Measurements from ENCODE around the gene SIGLEC9. TPM values are rescaled to one million over a fixed set of nuclear protein-coding genes. Genes with fewer than 3 reads are reported as not detected.

The SIGLEC9 gene
- total and polyA plus RNA-seq, 10 of the 15 experiments (the other 5 are each of a cell fraction or from before 2014, with no cell fraction given) = 0.10 TPM; not detected in 9

GRCh38 chr19:51108066-51108804, 16.5 kb upstream of the SIGLEC9 start, which contains the start of gene CTU1 (continued):
- TF ChIP-seq SUPT20H (IDR thresholded peaks at IDR 0.05; ENCODE audit: borderline replicate concordance, control insufficient read depth, low read depth, low read length) (no peak), TCF3 (IDR thresholded peaks at IDR 0.05; ENCODE audit: borderline replicate concordance, insufficient read depth, low read depth, low read length) (no peak), SIX5 (IDR thresholded peaks at IDR 0.05; ENCODE audit: low read depth, low read length, severe bottlenecking) (peak; percentile 97), KAT2A (conservative IDR thresholded peaks at IDR 0.05; ENCODE audit: control insufficient read depth, low read depth, low read length) (no peak), EZH2 (IDR thresholded peaks at IDR 0.05; ENCODE audit: borderline replicate concordance, control insufficient read depth, low read depth, low read length) (no peak), PAX5 (IDR thresholded peaks at IDR 0.05; ENCODE audit: borderline replicate concordance, low read depth, low read length) (0 out of 2 replicates have a peak, but pooled peaks have one; percentile 8), MEF2B (IDR thresholded peaks at IDR 0.05; ENCODE audit: partially characterized antibody, poor library complexity, severe bottlenecking) (peak; percentile 69), YY1 (IDR thresholded peaks at IDR 0.05; ENCODE audit: low read depth, low read length) (peak; percentile 71), ASH2L (IDR thresholded peaks at IDR 0.05; ENCODE audit: borderline replicate concordance, low read depth) (no peak), IRF4 (IDR thresholded peaks at IDR 0.05; ENCODE audit: low read depth, low read length) (peak; percentile 34; the same call in 1 of the 2 replicates), ATF7 (IDR thresholded peaks at IDR 0.05; ENCODE audit: low read depth) (0 out of 2 replicates have a peak, but pooled peaks have one; percentile 27), POLR2AphosphoS2 (IDR thresholded peaks at IDR 0.05; ENCODE audit: low read depth, low read length) (0 out of 2 replicates have a peak, but pooled peaks have one; percentile 51), E4F1 (IDR thresholded peaks at IDR 0.05; ENCODE audit: borderline replicate concordance, partially characterized antibody) (peak; percentile 76), NR2C1 (IDR thresholded peaks at IDR 0.05) (peak; percentile 83), CBFB (IDR thresholded peaks at IDR 0.05; ENCODE audit: low read depth) (no peak), POU2F2 (IDR thresholded peaks at IDR 0.05; ENCODE audit: borderline replicate concordance, low read depth, low read length) (no peak), KDM1A (IDR thresholded peaks at IDR 0.05; ENCODE audit: borderline replicate concordance) (no peak), MTA3 (IDR thresholded peaks at IDR 0.05; ENCODE audit: borderline replicate concordance, low read length) (no peak), POLR2AphosphoS5 (IDR thresholded peaks at IDR 0.05; ENCODE audit: low read length) (peak; percentile 71; the same call in 1 of the 2 replicates), ZNF384 (IDR thresholded peaks at IDR 0.05; ENCODE audit: borderline replicate concordance, low read depth, low read length) (no peak), ZNF592 (IDR thresholded peaks at IDR 0.05) (no peak), CREB1 (IDR thresholded peaks at IDR 0.05; ENCODE audit: low read depth) (peak; percentile 78), HCFC1 (IDR thresholded peaks at IDR 0.05; ENCODE audit: low read length) (peak; percentile 99), FOXM1 (IDR thresholded peaks at IDR 0.05; ENCODE audit: low read depth, low read length) (no peak), RAD51 (IDR thresholded peaks at IDR 0.05) (no peak), SMARCA5 (IDR thresholded peaks at IDR 0.05) (no peak)
